ENCODE data around the gene C14orf39. TPM values are rescaled to one million over a fixed set of nuclear protein-coding genes. Genes with fewer than 3 reads are reported as not detected.

Gene C14orf39, protein sequence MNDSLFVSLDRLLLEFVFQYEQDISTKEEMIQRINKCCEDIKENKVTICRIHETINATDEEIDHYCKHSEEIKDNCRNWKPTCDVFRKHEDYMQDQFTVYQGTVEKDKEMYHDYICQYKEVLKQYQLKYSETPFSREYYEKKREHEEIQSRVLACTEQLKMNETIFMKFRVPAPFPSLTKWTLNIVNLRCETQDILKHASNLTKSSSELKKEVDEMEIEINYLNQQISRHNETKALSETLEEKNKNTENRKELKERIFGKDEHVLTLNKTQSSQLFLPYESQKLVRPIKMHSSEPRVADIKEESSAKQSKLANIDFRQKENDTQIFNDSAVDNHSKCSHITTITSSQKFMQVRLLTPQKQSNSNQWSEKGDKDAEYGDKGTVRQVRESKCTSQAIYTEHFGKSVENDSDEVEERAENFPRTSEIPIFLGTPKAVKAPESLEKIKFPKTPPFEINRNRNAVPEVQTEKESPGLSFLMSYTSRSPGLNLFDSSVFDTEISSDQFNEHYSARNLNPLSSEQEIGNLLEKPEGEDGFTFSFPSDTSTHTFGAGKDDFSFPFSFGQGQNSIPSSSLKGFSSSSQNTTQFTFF
- 0.07 TPM in 1 of 2 replicates, not detected in the other for total RNA-seq

DNA sequence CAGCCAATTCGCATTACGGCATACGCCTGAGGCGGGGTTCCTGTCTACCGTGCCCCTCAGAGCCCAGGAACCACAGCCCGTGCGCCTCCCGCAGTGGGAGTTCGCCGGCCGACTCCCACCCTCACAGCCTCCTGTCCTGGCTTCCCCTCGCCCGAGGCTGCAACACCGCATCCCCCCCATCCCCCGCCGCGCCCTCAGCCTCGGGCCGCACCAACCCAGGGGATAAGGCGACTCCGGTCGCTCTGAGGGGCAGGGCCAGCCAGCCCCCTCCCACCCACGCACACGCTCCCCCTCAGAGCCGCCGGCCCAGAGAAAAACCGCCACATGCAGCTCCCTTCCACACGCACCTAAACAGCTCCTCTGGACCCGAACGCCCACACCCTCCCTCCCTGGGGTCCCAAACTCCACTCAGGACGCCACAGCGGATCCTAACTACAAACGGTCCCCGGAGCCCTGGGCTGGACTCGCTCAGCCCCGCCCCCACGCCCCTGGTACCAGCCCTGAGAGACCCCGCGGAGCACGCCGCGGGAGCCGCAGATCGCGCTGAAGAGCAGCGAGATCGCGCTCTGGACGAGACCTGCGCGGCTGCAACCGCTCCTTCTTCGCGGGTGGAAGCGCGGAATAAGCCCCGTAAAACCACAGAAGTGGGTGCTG is at the start of gene C14orf39:
C14orf39 (minus strand) TSS at position 466 of the 654 bp plus-strand sequence. CDS start 985 bp downstream, outside the sequence.

DNA sequence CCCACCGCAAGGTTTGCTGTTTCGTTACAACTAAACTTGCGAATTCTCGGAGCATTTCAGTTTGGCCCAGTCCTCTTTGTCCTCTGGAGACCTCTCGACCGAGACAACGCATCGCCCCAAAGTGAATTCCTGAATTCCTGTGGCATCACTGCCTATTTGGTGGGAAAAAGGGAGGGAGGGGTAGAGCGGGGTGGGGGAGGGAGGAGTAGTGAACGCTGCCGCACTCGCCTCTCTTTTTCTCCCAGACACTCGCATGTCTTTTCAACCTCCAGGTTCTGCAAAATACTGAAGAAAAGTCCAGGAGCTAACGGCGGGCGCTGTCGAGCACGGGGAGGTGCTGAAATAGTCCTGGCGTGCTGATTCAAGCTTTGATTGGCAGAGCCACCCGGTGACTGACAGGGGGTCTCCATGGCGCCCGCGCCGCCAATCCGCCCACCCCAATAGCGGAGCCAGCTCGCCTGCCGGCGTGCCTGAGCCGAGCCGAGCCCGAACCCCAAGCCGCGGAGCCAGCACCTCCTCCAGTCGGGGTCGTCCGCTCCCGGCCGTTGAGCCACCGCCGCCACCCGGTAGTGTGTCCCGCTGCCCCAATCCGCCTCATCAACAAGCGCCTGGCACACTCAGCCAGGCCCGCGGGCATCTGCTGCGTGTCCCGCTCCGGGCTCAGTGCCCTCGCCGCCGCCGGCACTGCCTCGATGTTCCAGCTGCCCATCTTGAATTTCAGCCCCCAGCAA is 23.0 kb upstream of the C14orf39 start, which contains the start of gene SIX6:
SIX6 (plus strand) TSS at position 440 of the 731 bp plus-strand sequence; CDS start at position 693, 253 bp downstream.

Other genes starting within 250 kb of the C14orf39 start
- 25.9 and 28.4 TPM in 2 replicates for gene PPM1A, start 236.8 kb downstream of the C14orf39 start, total RNA-seq
- gene SIX6, start 23.1 kb upstream of the C14orf39 start, total RNA-seq = not detected in 2 replicates
- 0.65 and 1.2 TPM in 2 replicates for gene SIX1, start 163.4 kb upstream of the C14orf39 start, total RNA-seq
- gene SIX4, start 238.3 kb upstream of the C14orf39 start, total RNA-seq = 4.2 and 4.3 TPM in 2 replicates
- gene MNAT1, start 248.7 kb upstream of the C14orf39 start, total RNA-seq = 91.7 and 101 TPM in 2 replicates